Measurements from ENCODE around the gene LCN1. TPM values are rescaled to one million over a fixed set of nuclear protein-coding genes. Genes with fewer than 3 reads are reported as not detected.

LCN1 gene
- total and polyA plus RNA-seq, 2 experiments from 2014 or later, result 0.27 TPM; not detected in 1

- Mint-ChIP-seq H3K27ac (no peak overlapping the region), H3K4me3 (peak overlapping the region; percentile 77)
- 0 out of 2 replicates have a peak overlapping the region, but pooled peaks have one; percentile 66 for H2AFZ ChIP-seq
Measured at GRCh38 chr9:135480940-135481310, 40.3 kb upstream of the LCN1 start.

More at GRCh38 chr9:135480940-135481310, 40.3 kb upstream of the LCN1 start:
- TF ChIP-seq, protein P1, sequence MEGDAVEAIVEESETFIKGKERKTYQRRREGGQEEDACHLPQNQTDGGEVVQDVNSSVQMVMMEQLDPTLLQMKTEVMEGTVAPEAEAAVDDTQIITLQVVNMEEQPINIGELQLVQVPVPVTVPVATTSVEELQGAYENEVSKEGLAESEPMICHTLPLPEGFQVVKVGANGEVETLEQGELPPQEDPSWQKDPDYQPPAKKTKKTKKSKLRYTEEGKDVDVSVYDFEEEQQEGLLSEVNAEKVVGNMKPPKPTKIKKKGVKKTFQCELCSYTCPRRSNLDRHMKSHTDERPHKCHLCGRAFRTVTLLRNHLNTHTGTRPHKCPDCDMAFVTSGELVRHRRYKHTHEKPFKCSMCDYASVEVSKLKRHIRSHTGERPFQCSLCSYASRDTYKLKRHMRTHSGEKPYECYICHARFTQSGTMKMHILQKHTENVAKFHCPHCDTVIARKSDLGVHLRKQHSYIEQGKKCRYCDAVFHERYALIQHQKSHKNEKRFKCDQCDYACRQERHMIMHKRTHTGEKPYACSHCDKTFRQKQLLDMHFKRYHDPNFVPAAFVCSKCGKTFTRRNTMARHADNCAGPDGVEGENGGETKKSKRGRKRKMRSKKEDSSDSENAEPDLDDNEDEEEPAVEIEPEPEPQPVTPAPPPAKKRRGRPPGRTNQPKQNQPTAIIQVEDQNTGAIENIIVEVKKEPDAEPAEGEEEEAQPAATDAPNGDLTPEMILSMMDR (conservative IDR thresholded peaks at IDR 0.05; ENCODE audit: low read depth in 2 of 2), result 0 out of 4 replicates have a peak, but pooled peaks of 1 of the 2 experiments have one; percentile 5
- TF ChIP-seq, protein P2, sequence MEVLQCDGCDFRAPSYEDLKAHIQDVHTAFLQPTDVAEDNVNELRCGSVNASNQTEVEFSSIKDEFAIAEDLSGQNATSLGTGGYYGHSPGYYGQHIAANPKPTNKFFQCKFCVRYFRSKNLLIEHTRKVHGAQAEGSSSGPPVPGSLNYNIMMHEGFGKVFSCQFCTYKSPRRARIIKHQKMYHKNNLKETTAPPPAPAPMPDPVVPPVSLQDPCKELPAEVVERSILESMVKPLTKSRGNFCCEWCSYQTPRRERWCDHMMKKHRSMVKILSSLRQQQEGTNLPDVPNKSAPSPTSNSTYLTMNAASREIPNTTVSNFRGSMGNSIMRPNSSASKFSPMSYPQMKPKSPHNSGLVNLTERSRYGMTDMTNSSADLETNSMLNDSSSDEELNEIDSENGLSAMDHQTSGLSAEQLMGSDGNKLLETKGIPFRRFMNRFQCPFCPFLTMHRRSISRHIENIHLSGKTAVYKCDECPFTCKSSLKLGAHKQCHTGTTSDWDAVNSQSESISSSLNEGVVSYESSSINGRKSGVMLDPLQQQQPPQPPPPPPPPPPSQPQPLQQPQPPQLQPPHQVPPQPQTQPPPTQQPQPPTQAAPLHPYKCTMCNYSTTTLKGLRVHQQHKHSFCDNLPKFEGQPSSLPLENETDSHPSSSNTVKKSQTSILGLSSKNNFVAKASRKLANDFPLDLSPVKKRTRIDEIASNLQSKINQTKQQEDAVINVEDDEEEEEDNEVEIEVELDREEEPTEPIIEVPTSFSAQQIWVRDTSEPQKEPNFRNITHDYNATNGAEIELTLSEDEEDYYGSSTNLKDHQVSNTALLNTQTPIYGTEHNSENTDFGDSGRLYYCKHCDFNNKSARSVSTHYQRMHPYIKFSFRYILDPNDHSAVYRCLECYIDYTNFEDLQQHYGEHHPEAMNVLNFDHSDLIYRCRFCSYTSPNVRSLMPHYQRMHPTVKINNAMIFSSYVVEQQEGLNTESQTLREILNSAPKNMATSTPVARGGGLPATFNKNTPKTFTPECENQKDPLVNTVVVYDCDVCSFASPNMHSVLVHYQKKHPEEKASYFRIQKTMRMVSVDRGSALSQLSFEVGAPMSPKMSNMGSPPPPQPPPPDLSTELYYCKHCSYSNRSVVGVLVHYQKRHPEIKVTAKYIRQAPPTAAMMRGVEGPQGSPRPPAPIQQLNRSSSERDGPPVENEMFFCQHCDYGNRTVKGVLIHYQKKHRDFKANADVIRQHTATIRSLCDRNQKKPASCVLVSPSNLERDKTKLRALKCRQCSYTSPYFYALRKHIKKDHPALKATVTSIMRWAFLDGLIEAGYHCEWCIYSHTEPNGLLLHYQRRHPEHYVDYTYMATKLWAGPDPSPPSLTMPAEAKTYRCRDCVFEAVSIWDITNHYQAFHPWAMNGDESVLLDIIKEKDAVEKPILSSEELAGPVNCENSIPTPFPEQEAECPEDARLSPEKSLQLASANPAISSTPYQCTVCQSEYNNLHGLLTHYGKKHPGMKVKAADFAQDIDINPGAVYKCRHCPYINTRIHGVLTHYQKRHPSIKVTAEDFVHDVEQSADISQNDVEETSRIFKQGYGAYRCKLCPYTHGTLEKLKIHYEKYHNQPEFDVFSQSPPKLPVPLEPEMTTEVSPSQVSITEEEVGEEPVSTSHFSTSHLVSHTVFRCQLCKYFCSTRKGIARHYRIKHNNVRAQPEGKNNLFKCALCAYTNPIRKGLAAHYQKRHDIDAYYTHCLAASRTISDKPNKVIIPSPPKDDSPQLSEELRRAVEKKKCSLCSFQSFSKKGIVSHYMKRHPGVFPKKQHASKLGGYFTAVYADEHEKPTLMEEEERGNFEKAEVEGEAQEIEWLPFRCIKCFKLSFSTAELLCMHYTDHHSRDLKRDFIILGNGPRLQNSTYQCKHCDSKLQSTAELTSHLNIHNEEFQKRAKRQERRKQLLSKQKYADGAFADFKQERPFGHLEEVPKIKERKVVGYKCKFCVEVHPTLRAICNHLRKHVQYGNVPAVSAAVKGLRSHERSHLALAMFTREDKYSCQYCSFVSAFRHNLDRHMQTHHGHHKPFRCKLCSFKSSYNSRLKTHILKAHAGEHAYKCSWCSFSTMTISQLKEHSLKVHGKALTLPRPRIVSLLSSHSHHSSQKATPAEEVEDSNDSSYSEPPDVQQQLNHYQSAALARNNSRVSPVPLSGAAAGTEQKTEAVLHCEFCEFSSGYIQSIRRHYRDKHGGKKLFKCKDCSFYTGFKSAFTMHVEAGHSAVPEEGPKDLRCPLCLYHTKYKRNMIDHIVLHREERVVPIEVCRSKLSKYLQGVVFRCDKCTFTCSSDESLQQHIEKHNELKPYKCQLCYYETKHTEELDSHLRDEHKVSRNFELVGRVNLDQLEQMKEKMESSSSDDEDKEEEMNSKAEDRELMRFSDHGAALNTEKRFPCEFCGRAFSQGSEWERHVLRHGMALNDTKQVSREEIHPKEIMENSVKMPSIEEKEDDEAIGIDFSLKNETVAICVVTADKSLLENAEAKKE (CRISPR knock-in tag; IDR thresholded peaks at IDR 0.05), result no peak
- ATAC-seq (peak; percentile 39), DNase-seq (ENCODE audit: low spot score) (no peak)
- peaks cover 31% of the 10 kb centered on the region for H3K79me2 ChIP-seq (replicated peaks; ENCODE audit: insufficient read depth)
- H3K4me1 ChIP-seq (ENCODE audit: insufficient read depth), result peaks cover 10% of the 10 kb centered on the region
- Mint-ChIP-seq H3K4me1 (peaks cover 6% of the 10 kb centered on the region), H3K27me3 (ENCODE audit: insufficient read depth, low read depth, poor library complexity) (peaks cover 9% of the 10 kb centered on the region), H3K9me3 (no peaks in the 10 kb centered on the region), H3K36me3 (ENCODE audit: low read depth) (peaks cover 26% of the 10 kb centered on the region)
- no peaks in the 10 kb centered on the region for H3K9me2 ChIP-seq (ENCODE audit: insufficient read depth)
- peaks cover 12% of the 10 kb centered on the region; the same call in 1 of the 2 replicates for H3F3A ChIP-seq (replicated peaks; ENCODE audit: low read depth)
- peak overlapping the region; percentile 86 for H3K4me3 ChIP-seq
- peak overlapping the region; percentile 63; the same call in 1 of the 2 replicates for H3K27ac ChIP-seq (ENCODE audit: low read depth)
- H3K4me2 ChIP-seq, result peak overlapping the region; percentile 92
- H4K20me1 ChIP-seq (replicated peaks; ENCODE audit: insufficient read depth), result peaks cover 11% of the 10 kb centered on the region; the same call in 1 of the 2 replicates
- H3K36me3 ChIP-seq (ENCODE audit: insufficient read depth), result peaks cover 7% of the 10 kb centered on the region; the same call in 1 of the 2 replicates
- H3K27me3 ChIP-seq (ENCODE audit: insufficient read depth), result no peaks in the 10 kb centered on the region

All from GM23338 (cell line).